ENCODE results near the gene FOXJ1.

The FOXJ1 gene

GRCh38 chr17:76125391-76125675, 15.7 kb downstream of the FOXJ1 start:
- H3K9ac ChIP-seq (ENCODE audit: low read length): no peak overlapping the region
- H3K4me1 ChIP-seq (ENCODE audit: control insufficient read depth in 1 of 2, insufficient read depth in 2 of 2, low read length in 2 of 2): peaks cover 0 to 8% of the 10 kb centered on the region in 2 experiments
- no peak overlapping the region for H3K23ac ChIP-seq (ENCODE audit: low read length)
- H3K36me3 ChIP-seq (ENCODE audit: control insufficient read depth in 1 of 2, insufficient read depth in 2 of 2, low read length in 2 of 2): no peaks in the 10 kb centered on the region
- DNase-seq: no peak
- no peak overlapping the region for H3K4ac ChIP-seq (ENCODE audit: low read depth, low read length)
- H3K4me3 ChIP-seq (ENCODE audit: low read depth, low read length): no peak overlapping the region
- H3K79me1 ChIP-seq (ENCODE audit: low read length): peaks cover 8% of the 10 kb centered on the region
- H2AK5ac ChIP-seq (ENCODE audit: low read length): no peak overlapping the region
- no peak overlapping the region for H4K91ac ChIP-seq (ENCODE audit: low read depth, low read length)
- no peak overlapping the region for H3K4me2 ChIP-seq (ENCODE audit: low read length)
- H2BK5ac ChIP-seq (ENCODE audit: low read depth, low read length, poor library complexity): no peak overlapping the region
- H2BK120ac ChIP-seq (ENCODE audit: insufficient read depth, low read length, poor library complexity): no peak overlapping the region
- H2AFZ ChIP-seq (ENCODE audit: insufficient read depth, low read length, poor library complexity): no peak overlapping the region
- no peak overlapping the region for H3K14ac ChIP-seq (ENCODE audit: low read length)
- WGBS (ENCODE audit: extremely low coverage, insufficient coverage, insufficient read length): no CpG with 5 or more reads among the region's 5 CpGs
- no peak overlapping the region for H3K27ac ChIP-seq (ENCODE audit: low read depth, low read length)
- no peak overlapping the region for H3K18ac ChIP-seq (ENCODE audit: low read length)
- no peak overlapping the region for H2BK12ac ChIP-seq (ENCODE audit: low read length)
- H3K27me3 ChIP-seq (ENCODE audit: insufficient read depth, low read length): no peaks in the 10 kb centered on the region
- no peak overlapping the region for H4K8ac ChIP-seq (ENCODE audit: low read depth, low read length)
- H4K12ac ChIP-seq (ENCODE audit: low read depth, low read length): no peak overlapping the region
- peaks cover under 1% of the 10 kb centered on the region for H3K9me3 ChIP-seq (ENCODE audit: insufficient read depth, low read depth, low read length)
- H3K79me2 ChIP-seq (ENCODE audit: control insufficient read depth, insufficient read depth, low read length, poor library complexity): no peaks in the 10 kb centered on the region

- Histone ChIP-seq H3K4ac (ENCODE audit: low read depth, low read length) (no peak overlapping the region), H3K9me3 (ENCODE audit: insufficient read depth, low read depth, low read length) (peaks cover 3% of the 10 kb centered on the region), H3K4me1 (ENCODE audit: control insufficient read depth in 1 of 2, insufficient read depth in 2 of 2, low read length in 2 of 2) (peaks cover 0 to 8% of the 10 kb centered on the region in 2 experiments), H3K79me2 (ENCODE audit: control insufficient read depth, insufficient read depth, low read length, poor library complexity) (no peaks in the 10 kb centered on the region), H3K27me3 (ENCODE audit: insufficient read depth, low read length) (no peaks in the 10 kb centered on the region), H3K4me3 (ENCODE audit: low read depth, low read length) (no peak overlapping the region), H3K23ac (ENCODE audit: low read length) (no peak overlapping the region), H2BK5ac (ENCODE audit: low read depth, low read length, poor library complexity) (no peak overlapping the region), H2BK12ac (ENCODE audit: low read length) (no peak overlapping the region), H3K18ac (ENCODE audit: low read length) (no peak overlapping the region), H4K12ac (ENCODE audit: low read depth, low read length) (no peak overlapping the region), H3K36me3 (ENCODE audit: control insufficient read depth in 1 of 2, insufficient read depth in 2 of 2, low read length in 2 of 2) (no peaks in the 10 kb centered on the region), H3K14ac (ENCODE audit: low read length) (no peak overlapping the region), H3K9ac (ENCODE audit: low read length) (no peak overlapping the region), H4K8ac (ENCODE audit: low read depth, low read length) (no peak overlapping the region), H2AK5ac (ENCODE audit: low read length) (no peak overlapping the region), H3K27ac (ENCODE audit: low read depth, low read length) (no peak overlapping the region), H4K91ac (ENCODE audit: low read depth, low read length) (no peak overlapping the region), H2BK120ac (ENCODE audit: insufficient read depth, low read length, poor library complexity) (no peak overlapping the region), H3K4me2 (ENCODE audit: low read length) (no peak overlapping the region), H2AFZ (ENCODE audit: insufficient read depth, low read length, poor library complexity) (no peak overlapping the region), H3K79me1 (ENCODE audit: low read length) (peaks cover 8% of the 10 kb centered on the region)
- no CpG with 5 or more reads among the region's 22 CpGs for WGBS (ENCODE audit: extremely low coverage, insufficient coverage, insufficient read length)
- DNase-seq: no peak
Measured at GRCh38 chr17:76124582-76125390, 16.3 kb downstream of the FOXJ1 start.

- DNase-seq: no peak
- H3K4me1 ChIP-seq (ENCODE audit: control insufficient read depth in 1 of 2, insufficient read depth in 2 of 2, low read length in 2 of 2): peaks cover 0 to 8% of the 10 kb centered on the region in 2 experiments
- H3K4me3 ChIP-seq (ENCODE audit: low read depth, low read length): no peak overlapping the region
- no peak overlapping the region for H3K27ac ChIP-seq (ENCODE audit: low read depth, low read length)
- H3K9ac ChIP-seq (ENCODE audit: low read length): no peak overlapping the region
- no peak overlapping the region for H3K18ac ChIP-seq (ENCODE audit: low read length)
- H3K4me2 ChIP-seq (ENCODE audit: low read length): no peak overlapping the region
- no peak overlapping the region for H2BK5ac ChIP-seq (ENCODE audit: low read depth, low read length, poor library complexity)
- H3K79me1 ChIP-seq (ENCODE audit: low read length): peaks cover 8% of the 10 kb centered on the region
- H2AK5ac ChIP-seq (ENCODE audit: low read length): no peak overlapping the region
- no peak overlapping the region for H2AFZ ChIP-seq (ENCODE audit: insufficient read depth, low read length, poor library complexity)
- no peak overlapping the region for H2BK120ac ChIP-seq (ENCODE audit: insufficient read depth, low read length, poor library complexity)
- H4K91ac ChIP-seq (ENCODE audit: low read depth, low read length): no peak overlapping the region
- no peak overlapping the region for H3K4ac ChIP-seq (ENCODE audit: low read depth, low read length)
- no peak overlapping the region for H3K23ac ChIP-seq (ENCODE audit: low read length)
- no peak overlapping the region for H2BK12ac ChIP-seq (ENCODE audit: low read length)
- no peak overlapping the region for H4K8ac ChIP-seq (ENCODE audit: low read depth, low read length)
- H3K36me3 ChIP-seq (ENCODE audit: control insufficient read depth in 1 of 2, insufficient read depth in 2 of 2, low read length in 2 of 2): no peaks in the 10 kb centered on the region
- WGBS (ENCODE audit: extremely low coverage, insufficient coverage, insufficient read length): no CpG with 5 or more reads among the region's 9 CpGs
- H4K12ac ChIP-seq (ENCODE audit: low read depth, low read length): no peak overlapping the region
- no peaks in the 10 kb centered on the region for H3K27me3 ChIP-seq (ENCODE audit: insufficient read depth, low read length)
- H3K79me2 ChIP-seq (ENCODE audit: control insufficient read depth, insufficient read depth, low read length, poor library complexity): no peaks in the 10 kb centered on the region
- no peak overlapping the region for H3K14ac ChIP-seq (ENCODE audit: low read length)
- H3K9me3 ChIP-seq (ENCODE audit: insufficient read depth, low read depth, low read length): peaks cover 3% of the 10 kb centered on the region
Measured at GRCh38 chr17:76123749-76124581, 17.1 kb downstream of the FOXJ1 start.

- DNase-seq: no peak
- H3K4me3 ChIP-seq (ENCODE audit: low read depth, low read length): no peak overlapping the region
- H2BK120ac ChIP-seq (ENCODE audit: insufficient read depth, low read length, poor library complexity): no peak overlapping the region
- peaks cover 8% of the 10 kb centered on the region for H3K79me1 ChIP-seq (ENCODE audit: low read length)
- H3K9me3 ChIP-seq (ENCODE audit: insufficient read depth, low read depth, low read length): peaks cover 3% of the 10 kb centered on the region
- no peak overlapping the region for H2AFZ ChIP-seq (ENCODE audit: insufficient read depth, low read length, poor library complexity)
- no peak overlapping the region for H3K23ac ChIP-seq (ENCODE audit: low read length)
- no peak overlapping the region for H2BK5ac ChIP-seq (ENCODE audit: low read depth, low read length, poor library complexity)
- H3K18ac ChIP-seq (ENCODE audit: low read length): no peak overlapping the region
- no peak overlapping the region for H3K4me2 ChIP-seq (ENCODE audit: low read length)
- no peaks in the 10 kb centered on the region for H3K27me3 ChIP-seq (ENCODE audit: insufficient read depth, low read length)
- H4K12ac ChIP-seq (ENCODE audit: low read depth, low read length): no peak overlapping the region
- no peak overlapping the region for H3K9ac ChIP-seq (ENCODE audit: low read length)
- no peak overlapping the region for H4K91ac ChIP-seq (ENCODE audit: low read depth, low read length)
- H3K14ac ChIP-seq (ENCODE audit: low read length): no peak overlapping the region
- no peak overlapping the region for H2AK5ac ChIP-seq (ENCODE audit: low read length)
- H4K8ac ChIP-seq (ENCODE audit: low read depth, low read length): no peak overlapping the region
- H3K4ac ChIP-seq (ENCODE audit: low read depth, low read length): no peak overlapping the region
- no peaks in the 10 kb centered on the region for H3K36me3 ChIP-seq (ENCODE audit: control insufficient read depth in 1 of 2, insufficient read depth in 2 of 2, low read length in 2 of 2)
- H3K4me1 ChIP-seq (ENCODE audit: control insufficient read depth in 1 of 2, insufficient read depth in 2 of 2, low read length in 2 of 2): peaks cover 0 to 8% of the 10 kb centered on the region in 2 experiments
- H2BK12ac ChIP-seq (ENCODE audit: low read length): no peak overlapping the region
- no peak overlapping the region for H3K27ac ChIP-seq (ENCODE audit: low read depth, low read length)
- no peaks in the 10 kb centered on the region for H3K79me2 ChIP-seq (ENCODE audit: control insufficient read depth, insufficient read depth, low read length, poor library complexity)
- WGBS (ENCODE audit: extremely low coverage, insufficient coverage, insufficient read length): no CpG with 5 or more reads among the region's 5 CpGs
Measured at GRCh38 chr17:76123191-76123499, 17.9 kb downstream of the FOXJ1 start.
